ENCODE data around the gene PDHA1. TPM values are rescaled to one million over a fixed set of nuclear protein-coding genes. Genes with fewer than 3 reads are reported as not detected.

Gene PDHA1
- 100 to 1,000 TPM; 374 to 378 TPM for total RNA-seq

DNA sequence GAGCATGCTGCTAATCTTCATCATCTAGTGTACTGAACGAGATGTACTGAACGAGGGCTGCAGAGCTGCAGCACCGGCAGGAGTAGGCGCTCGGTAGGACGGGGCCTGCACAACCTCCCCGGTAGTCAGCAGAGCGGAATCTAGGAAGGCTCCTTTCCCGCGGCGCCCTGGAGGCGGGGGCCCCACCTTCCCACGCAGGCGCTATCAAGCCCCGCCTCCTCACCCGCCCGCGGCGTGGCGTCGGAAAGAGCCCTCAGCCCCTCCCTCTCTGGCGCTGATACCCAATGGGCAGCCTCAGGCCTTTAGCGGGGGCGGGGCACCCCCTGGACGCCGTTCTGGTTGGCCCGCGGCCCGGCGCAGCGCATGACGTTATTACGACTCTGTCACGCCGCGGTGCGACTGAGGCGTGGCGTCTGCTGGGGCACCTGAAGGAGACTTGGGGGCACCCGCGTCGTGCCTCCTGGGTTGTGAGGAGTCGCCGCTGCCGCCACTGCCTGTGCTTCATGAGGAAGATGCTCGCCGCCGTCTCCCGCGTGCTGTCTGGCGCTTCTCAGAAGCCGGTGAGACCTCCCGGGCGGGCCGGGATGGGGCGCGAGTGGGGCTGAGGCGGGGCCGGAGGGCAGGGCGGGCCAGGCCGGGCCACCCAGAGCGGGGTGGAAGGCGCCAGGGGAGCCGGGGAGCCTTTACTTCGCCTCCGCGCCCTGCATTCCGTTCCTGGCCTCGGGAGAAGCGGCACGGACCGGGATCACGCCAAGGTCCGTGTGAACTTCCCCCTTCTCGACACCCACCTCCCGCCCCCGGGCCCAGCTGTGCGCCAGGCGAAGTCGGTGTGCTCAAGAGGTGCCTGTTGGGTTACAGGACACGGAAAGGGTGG lies at the start of gene PDHA1:
PDHA1 (plus strand) TSS at position 393 of the 874 bp plus-strand sequence; CDS start at position 504, 111 bp downstream.
- Histone ChIP-seq H3K9me3 (no peaks in the 10 kb centered on the region), H3K27ac (peak within 1 kb of the TSS; percentile 54), H3K4me1 (no peaks in the 10 kb centered on the region), H3K27me3 (no peaks in the 10 kb centered on the region), H3K4me3 (peak within 1 kb of the TSS; percentile 60), H3K36me3 (no peaks in the 10 kb centered on the region), H3K9ac (ENCODE audit: low read depth in 2 of 2, low read length in 2 of 2) (peak within 1 kb of the TSS; percentile 81 to 84)
- TF ChIP-seq, protein P1, sequence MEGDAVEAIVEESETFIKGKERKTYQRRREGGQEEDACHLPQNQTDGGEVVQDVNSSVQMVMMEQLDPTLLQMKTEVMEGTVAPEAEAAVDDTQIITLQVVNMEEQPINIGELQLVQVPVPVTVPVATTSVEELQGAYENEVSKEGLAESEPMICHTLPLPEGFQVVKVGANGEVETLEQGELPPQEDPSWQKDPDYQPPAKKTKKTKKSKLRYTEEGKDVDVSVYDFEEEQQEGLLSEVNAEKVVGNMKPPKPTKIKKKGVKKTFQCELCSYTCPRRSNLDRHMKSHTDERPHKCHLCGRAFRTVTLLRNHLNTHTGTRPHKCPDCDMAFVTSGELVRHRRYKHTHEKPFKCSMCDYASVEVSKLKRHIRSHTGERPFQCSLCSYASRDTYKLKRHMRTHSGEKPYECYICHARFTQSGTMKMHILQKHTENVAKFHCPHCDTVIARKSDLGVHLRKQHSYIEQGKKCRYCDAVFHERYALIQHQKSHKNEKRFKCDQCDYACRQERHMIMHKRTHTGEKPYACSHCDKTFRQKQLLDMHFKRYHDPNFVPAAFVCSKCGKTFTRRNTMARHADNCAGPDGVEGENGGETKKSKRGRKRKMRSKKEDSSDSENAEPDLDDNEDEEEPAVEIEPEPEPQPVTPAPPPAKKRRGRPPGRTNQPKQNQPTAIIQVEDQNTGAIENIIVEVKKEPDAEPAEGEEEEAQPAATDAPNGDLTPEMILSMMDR (IDR thresholded peaks at IDR 0.05): no peak
- intact Hi-C loops (cut with DNase I): no loop called here
- DNase-seq: peak; percentile 94

DNA sequence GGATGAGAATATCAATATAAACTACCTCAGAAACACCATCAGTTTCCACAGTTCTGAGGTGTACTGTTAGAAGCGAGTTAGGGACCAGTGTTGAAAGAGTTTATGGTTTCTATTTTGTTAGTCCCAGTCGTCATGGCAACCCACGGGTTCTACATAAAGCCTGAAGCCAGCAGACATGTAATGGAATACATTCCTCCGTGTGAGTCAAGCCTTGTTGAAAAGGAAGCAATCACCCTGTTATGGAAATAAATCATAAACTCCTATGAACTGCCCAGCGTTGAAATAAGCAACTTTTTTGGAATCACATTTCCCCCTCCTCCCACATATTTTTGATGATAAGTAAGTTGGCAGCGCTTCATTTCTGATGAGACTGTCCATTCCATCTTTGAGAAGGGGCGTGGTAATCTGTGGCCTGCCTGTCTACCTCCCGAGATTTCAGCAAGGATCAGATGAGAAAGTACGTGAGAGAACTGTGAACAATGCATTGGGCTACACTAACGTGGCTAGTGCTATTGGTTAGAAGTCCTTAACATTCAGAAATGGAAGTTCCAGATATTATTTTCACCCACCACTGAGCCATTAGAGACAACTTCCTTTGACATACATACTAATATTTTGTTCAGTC lies 40.4 kb upstream of the PDHA1 start:
- no peaks in the 10 kb centered on the region for H3K9me3 ChIP-seq
- no peak overlapping the region for H3K4me3 ChIP-seq
- H3K27me3 ChIP-seq: no peaks in the 10 kb centered on the region
- TF ChIP-seq, protein P1 (IDR thresholded peaks at IDR 0.05): no peak
- no peaks in the 10 kb centered on the region for H3K4me1 ChIP-seq
- H3K27ac ChIP-seq: no peak overlapping the region
- intact Hi-C loops (cut with DNase I): no loop called here
- no peak for DNase-seq
- H3K36me3 ChIP-seq: no peaks in the 10 kb centered on the region
- H3K9ac ChIP-seq (ENCODE audit: low read depth in 2 of 2, low read length in 2 of 2): no peak overlapping the region

DNA sequence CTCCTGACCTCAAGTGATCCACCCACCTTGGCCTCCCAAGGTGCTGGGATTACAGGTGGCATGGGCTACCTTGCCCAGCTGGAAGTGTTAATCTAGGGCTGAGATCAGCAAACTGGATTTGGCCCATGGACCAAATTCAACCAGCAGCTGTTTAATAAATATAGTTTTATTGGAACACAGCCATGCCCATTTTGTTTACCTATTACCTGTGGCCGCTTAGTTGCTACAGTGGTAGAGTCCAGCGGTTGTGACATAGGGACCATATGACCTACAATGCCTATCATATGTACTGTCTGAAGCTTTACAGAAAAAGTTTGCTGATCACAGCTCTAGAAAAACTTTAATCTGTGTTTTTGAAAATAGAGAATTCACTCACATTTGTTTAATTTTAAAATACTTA lies 17.2 kb upstream of the PDHA1 start:
- no peaks in the 10 kb centered on the region for H3K27me3 ChIP-seq
- intact Hi-C loops (cut with DNase I): no loop called here
- H3K27ac ChIP-seq: no peak overlapping the region
- H3K9me3 ChIP-seq: no peaks in the 10 kb centered on the region
- H3K36me3 ChIP-seq: no peaks in the 10 kb centered on the region
- no peak overlapping the region for H3K4me3 ChIP-seq
- TF ChIP-seq, protein P1 (IDR thresholded peaks at IDR 0.05): no peak
- H3K4me1 ChIP-seq: no peaks in the 10 kb centered on the region
- H3K9ac ChIP-seq (ENCODE audit: low read depth in 2 of 2, low read length in 2 of 2): no peak overlapping the region
- DNase-seq: no peak

- H3K4me1 ChIP-seq: no peaks in the 10 kb centered on the region
- no peak overlapping the region for H3K4me3 ChIP-seq
- H3K27me3 ChIP-seq: no peaks in the 10 kb centered on the region
- TF ChIP-seq, protein P1 (IDR thresholded peaks at IDR 0.05): no peak
- H3K9me3 ChIP-seq: no peaks in the 10 kb centered on the region
- H3K9ac ChIP-seq (ENCODE audit: low read depth in 2 of 2, low read length in 2 of 2): no peak overlapping the region
- DNase-seq: no peak
- intact Hi-C loops (cut with DNase I): loop anchor here (5.0 kb wide), 2 partner anchors 400 to 940 kb away; no protein-coding TSS in a partner anchor
- no peak overlapping the region for H3K27ac ChIP-seq
- H3K36me3 ChIP-seq: no peaks in the 10 kb centered on the region
These were observed 11.9 kb upstream of the PDHA1 start for GRCh38 chrX:19331831-19332230.

GRCh38 chrX:19332983-19333382 lies 10.7 kb upstream of the PDHA1 start:
- Histone ChIP-seq H3K4me3 (no peak overlapping the region), H3K36me3 (no peaks in the 10 kb centered on the region), H3K27me3 (no peaks in the 10 kb centered on the region), H3K9me3 (no peaks in the 10 kb centered on the region), H3K9ac (ENCODE audit: low read depth in 2 of 2, low read length in 2 of 2) (no peak overlapping the region), H3K4me1 (no peaks in the 10 kb centered on the region), H3K27ac (no peak overlapping the region)
- no peak for DNase-seq
- TF ChIP-seq, protein P1 (IDR thresholded peaks at IDR 0.05): no peak
- intact Hi-C loops (cut with DNase I): loop anchor here (5.0 kb wide), 2 partner anchors 401 to 941 kb away; no protein-coding TSS in a partner anchor

Data from colonic mucosa (tissue), 4 donors.